GM18511 (cell line): ENCODE data around the gene TMEM132D.

Experiments
- ATAC-seq: cut with Tn5 transposase; IDR thresholded peaks from one replicate; pipeline ENCODE4 v1.9.1; 2021; ENCODE audit warnings: mild to moderate bottlenecking, moderate library complexity; ENCODE audit not compliant: unreplicated experiment

TMEM132D gene

DNA sequence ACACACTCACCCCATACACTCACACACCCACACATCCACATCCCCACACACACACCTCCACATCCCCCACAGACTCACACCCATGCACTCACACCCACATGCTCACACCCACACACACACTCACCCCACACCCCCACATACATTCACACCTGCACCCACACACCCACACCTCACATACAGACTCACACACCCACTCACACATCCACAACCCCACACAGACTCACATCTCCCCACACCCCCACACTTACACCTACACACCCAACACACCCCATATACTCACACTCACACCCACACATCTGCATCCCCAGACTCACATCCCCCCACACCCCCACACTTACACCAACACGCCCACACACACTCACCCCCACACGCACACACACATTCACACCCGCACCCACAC is 878.8 kb downstream of the TMEM132D start:
- ATAC-seq, result no peak
